Sigmoid colon (tissue), 3 donors: ENCODE data around the gene PXDN.

Experiments
- CTCF ChIP-seq, 4 experiments: fragments of 450-650 bp in 3 of 4; fragments of 200-600 bp in 1 of 4; IDR thresholded peaks; one replicate each; pipeline ENCODE4 v1.5.1; 2016 to 2019; ENCODE audit warnings: antibody characterized with exemption in 4 of 4, mild to moderate bottlenecking in 3 of 4, moderate library complexity in 2 of 4
- POLR2A ChIP-seq, 2 donors: fragments of 450-650 bp; IDR thresholded peaks; one replicate each; pipeline ENCODE4 v1.6.1; 2016; ENCODE audit warnings: antibody characterized with exemption in 2 of 2, mild to moderate bottlenecking in 2 of 2, moderate library complexity in 2 of 2

DNA sequence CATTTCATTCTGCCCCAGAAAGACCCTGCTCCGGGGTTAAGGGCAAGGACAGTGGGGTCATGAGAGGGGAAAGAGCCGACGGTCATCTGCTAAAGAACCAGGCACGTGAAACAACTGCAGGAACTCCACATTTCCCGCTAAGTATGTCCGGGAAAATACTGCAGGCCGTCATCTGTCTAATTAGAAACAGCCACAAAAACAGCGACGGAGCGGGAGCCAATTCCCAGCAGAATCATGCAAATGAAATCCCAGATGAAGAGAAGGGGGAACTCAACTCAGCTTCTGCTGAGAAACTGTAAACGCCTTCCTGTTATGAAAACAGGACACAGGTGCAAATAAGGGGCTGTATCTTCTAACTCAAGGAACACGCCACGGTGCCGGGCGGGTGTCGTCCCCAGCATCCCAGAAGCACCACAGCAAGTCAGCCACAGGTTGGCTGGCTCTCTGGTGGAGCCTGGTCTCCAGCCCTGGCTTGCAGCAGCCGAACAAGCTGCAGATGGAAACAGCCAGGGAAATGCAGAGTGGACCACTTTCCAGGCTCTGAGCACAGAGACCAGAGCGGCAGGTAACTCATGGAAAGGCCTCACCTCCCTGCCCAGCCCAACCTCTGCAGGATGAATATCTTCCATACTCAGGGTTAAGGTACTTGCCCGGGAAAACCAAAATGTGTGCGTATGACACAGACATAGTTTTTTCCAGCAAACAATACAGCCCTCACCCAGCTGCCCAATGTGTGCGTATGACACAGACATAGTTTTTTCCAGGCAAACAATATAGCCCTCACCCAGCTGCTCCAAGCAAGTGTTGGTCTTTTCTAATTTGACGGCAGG lies 28.9 kb downstream of the PXDN start:
- TF ChIP-seq POLR2A (IDR thresholded peaks at IDR 0.05) (no peak), CTCF (IDR thresholded peaks at IDR 0.05) (no peak)
